ENCODE results near the gene LTN1.

GRCh38 chr21:28975397-28975796, 17.3 kb downstream of the LTN1 start:
- TF ChIP-seq TAF1 (IDR thresholded peaks at IDR 0.05; ENCODE audit: borderline replicate concordance, insufficient read depth, low read length) (no peak), FOXP2 (optimal IDR thresholded peaks at IDR 0.05; ENCODE audit: borderline replicate concordance, extremely low read depth, extremely low read length, insufficient read depth) (no peak), SIN3A (IDR thresholded peaks at IDR 0.05; ENCODE audit: borderline replicate concordance, insufficient read depth, low read length) (no peak), POLR2AphosphoS5 (IDR thresholded peaks at IDR 0.05; ENCODE audit: low read depth, low read length) (no peak)

Measured in PFSK-1 (cell line).